ENCODE results near the gene TMEM258.
A peak's percentile ranks its signal among the peaks of the same experiment; 100 is the strongest.

The TMEM258 gene

DNA sequence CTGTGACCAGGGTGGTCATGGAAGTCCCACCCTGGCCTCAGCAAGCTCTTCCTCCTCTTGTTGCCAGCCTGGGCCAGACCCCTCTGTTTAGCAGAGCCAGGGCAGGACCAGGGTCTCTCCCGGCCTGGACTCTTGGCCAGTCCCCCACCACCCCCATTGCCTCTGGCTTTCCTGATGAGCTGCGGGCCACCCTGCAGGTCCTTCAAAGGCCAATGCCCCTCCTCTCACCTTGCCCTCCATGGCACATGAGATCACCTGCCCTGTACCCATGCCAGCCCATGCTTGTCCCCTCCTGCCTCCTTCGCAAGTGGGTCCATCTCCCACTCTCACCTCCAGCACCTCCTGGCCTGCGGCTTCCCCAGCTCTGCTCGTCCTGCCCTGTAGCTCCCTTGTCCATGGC is 46.1 kb upstream of the TMEM258 start:
- TF ChIP-seq TAF1 (IDR thresholded peaks at IDR 0.05; ENCODE audit: borderline replicate concordance, insufficient read depth, low read length) (no peak), SIN3A (IDR thresholded peaks at IDR 0.05; ENCODE audit: borderline replicate concordance, insufficient read depth, low read length) (no peak), POLR2AphosphoS5 (IDR thresholded peaks at IDR 0.05; ENCODE audit: low read depth, low read length) (no peak), FOXP2 (optimal IDR thresholded peaks at IDR 0.05; ENCODE audit: borderline replicate concordance, extremely low read depth, extremely low read length, insufficient read depth) (no peak)
- TF ChIP-seq, protein P1, sequence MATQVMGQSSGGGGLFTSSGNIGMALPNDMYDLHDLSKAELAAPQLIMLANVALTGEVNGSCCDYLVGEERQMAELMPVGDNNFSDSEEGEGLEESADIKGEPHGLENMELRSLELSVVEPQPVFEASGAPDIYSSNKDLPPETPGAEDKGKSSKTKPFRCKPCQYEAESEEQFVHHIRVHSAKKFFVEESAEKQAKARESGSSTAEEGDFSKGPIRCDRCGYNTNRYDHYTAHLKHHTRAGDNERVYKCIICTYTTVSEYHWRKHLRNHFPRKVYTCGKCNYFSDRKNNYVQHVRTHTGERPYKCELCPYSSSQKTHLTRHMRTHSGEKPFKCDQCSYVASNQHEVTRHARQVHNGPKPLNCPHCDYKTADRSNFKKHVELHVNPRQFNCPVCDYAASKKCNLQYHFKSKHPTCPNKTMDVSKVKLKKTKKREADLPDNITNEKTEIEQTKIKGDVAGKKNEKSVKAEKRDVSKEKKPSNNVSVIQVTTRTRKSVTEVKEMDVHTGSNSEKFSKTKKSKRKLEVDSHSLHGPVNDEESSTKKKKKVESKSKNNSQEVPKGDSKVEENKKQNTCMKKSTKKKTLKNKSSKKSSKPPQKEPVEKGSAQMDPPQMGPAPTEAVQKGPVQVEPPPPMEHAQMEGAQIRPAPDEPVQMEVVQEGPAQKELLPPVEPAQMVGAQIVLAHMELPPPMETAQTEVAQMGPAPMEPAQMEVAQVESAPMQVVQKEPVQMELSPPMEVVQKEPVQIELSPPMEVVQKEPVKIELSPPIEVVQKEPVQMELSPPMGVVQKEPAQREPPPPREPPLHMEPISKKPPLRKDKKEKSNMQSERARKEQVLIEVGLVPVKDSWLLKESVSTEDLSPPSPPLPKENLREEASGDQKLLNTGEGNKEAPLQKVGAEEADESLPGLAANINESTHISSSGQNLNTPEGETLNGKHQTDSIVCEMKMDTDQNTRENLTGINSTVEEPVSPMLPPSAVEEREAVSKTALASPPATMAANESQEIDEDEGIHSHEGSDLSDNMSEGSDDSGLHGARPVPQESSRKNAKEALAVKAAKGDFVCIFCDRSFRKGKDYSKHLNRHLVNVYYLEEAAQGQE (IDR thresholded peaks at IDR 0.05; ENCODE audit: insufficient read depth in 1 of 2, low read depth in 2 of 2, low read length in 2 of 2): no peak

GRCh38 chr11:61837411-61838005 is 45.1 kb upstream of the TMEM258 start:
- TF ChIP-seq, protein P1 (IDR thresholded peaks at IDR 0.05; ENCODE audit: insufficient read depth in 1 of 2, low read depth in 2 of 2, low read length in 2 of 2): no peak
- no peak for TF ChIP-seq TAF1 (IDR thresholded peaks at IDR 0.05; ENCODE audit: borderline replicate concordance, insufficient read depth, low read length)
- TF ChIP-seq POLR2AphosphoS5 (IDR thresholded peaks at IDR 0.05; ENCODE audit: low read depth, low read length): no peak
- TF ChIP-seq FOXP2 (optimal IDR thresholded peaks at IDR 0.05; ENCODE audit: borderline replicate concordance, extremely low read depth, extremely low read length, insufficient read depth): no peak
- TF ChIP-seq SIN3A (IDR thresholded peaks at IDR 0.05; ENCODE audit: borderline replicate concordance, insufficient read depth, low read length): no peak

- TF ChIP-seq, protein P1 (IDR thresholded peaks at IDR 0.05; ENCODE audit: insufficient read depth in 1 of 2, low read depth in 2 of 2, low read length in 2 of 2): no peak
- no peak for TF ChIP-seq FOXP2 (optimal IDR thresholded peaks at IDR 0.05; ENCODE audit: borderline replicate concordance, extremely low read depth, extremely low read length, insufficient read depth)
- TF ChIP-seq POLR2AphosphoS5 (IDR thresholded peaks at IDR 0.05; ENCODE audit: low read depth, low read length): no peak
- no peak for TF ChIP-seq SIN3A (IDR thresholded peaks at IDR 0.05; ENCODE audit: borderline replicate concordance, insufficient read depth, low read length)
- TF ChIP-seq TAF1 (IDR thresholded peaks at IDR 0.05; ENCODE audit: borderline replicate concordance, insufficient read depth, low read length): no peak
Observed at GRCh38 chr11:61836193-61836592, 43.8 kb upstream of the TMEM258 start.

GRCh38 chr11:61834278-61835048 is 42.1 kb upstream of the TMEM258 start:
- TF ChIP-seq SIN3A (IDR thresholded peaks at IDR 0.05; ENCODE audit: borderline replicate concordance, insufficient read depth, low read length): no peak
- TF ChIP-seq POLR2AphosphoS5 (IDR thresholded peaks at IDR 0.05; ENCODE audit: low read depth, low read length): peak; percentile 58; the same call in 1 of the 2 replicates
- no peak for TF ChIP-seq FOXP2 (optimal IDR thresholded peaks at IDR 0.05; ENCODE audit: borderline replicate concordance, extremely low read depth, extremely low read length, insufficient read depth)
- no peak for TF ChIP-seq TAF1 (IDR thresholded peaks at IDR 0.05; ENCODE audit: borderline replicate concordance, insufficient read depth, low read length)
- TF ChIP-seq, protein P1 (IDR thresholded peaks at IDR 0.05; ENCODE audit: insufficient read depth in 1 of 2, low read depth in 2 of 2, low read length in 2 of 2): no peak

All from PFSK-1 (cell line).